NT2/D1 (cell line): ENCODE measurements around the gene FBXO30.

Experiments used
- SUZ12 ChIP-seq: IDR thresholded peaks from 2 replicates; pipeline ENCODE4 v1.6.1; 2011; ENCODE audit not compliant: insufficient read length, insufficient read depth; ENCODE audit errors: extremely low read depth
- YY1 ChIP-seq: IDR thresholded peaks from 2 replicates; pipeline ENCODE4 v1.6.1; 2011; ENCODE audit not compliant: insufficient read length, insufficient read depth
- ZNF274 ChIP-seq: IDR thresholded peaks from 2 replicates; pipeline ENCODE4 v1.6.1; 2011; ENCODE audit warnings: mild to moderate bottlenecking, low read depth, low read length

DNA sequence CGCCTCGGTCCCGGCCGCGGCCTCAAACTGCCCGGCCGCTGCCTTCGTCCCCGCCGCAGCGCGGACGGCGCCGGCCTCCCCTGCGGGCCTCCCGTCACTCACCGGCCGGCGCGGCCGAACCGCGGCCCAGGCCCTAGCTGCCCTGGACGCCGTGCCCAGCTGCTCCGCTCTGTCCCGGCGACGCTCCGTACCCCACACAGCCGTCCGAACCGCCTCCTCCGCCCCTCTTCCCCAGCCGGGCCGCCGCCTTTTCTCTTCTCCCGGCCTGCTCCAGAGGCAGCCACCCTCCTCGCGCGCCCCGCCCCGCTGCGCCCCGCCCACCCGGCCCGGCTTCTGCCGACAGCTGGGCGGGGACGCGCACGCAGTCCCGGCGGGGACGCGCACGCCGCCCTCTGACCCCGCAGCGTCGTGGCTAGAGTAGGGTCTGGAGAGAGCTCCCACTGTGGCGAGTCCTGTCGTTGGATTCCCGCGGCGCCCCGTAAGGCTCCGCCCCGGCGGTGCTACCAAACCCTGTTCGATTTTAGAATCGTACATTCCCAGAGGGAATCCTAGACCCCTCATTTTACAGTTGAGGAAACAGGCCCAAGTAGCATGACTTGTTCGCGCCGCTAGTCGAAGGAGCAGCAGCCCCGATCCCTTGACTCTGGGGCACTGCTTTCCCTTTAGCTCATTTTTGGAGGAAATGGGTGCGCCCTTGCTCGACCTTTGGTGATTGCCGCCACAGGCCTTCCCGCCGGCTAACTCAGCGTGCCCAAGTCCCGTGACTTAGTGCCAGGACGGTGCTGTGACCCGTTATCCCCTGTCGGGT lies at the start of gene FBXO30:
- TF ChIP-seq ZNF274 (no peak), SUZ12 (no peak), YY1 (no peak)
